ENCODE data around the gene C1RL. TPM values are rescaled to one million over a fixed set of nuclear protein-coding genes. Genes with fewer than 3 reads are reported as not detected.

Gene C1RL
- polyA plus RNA-seq, 1 experiment = 45.3 TPM

DNA sequence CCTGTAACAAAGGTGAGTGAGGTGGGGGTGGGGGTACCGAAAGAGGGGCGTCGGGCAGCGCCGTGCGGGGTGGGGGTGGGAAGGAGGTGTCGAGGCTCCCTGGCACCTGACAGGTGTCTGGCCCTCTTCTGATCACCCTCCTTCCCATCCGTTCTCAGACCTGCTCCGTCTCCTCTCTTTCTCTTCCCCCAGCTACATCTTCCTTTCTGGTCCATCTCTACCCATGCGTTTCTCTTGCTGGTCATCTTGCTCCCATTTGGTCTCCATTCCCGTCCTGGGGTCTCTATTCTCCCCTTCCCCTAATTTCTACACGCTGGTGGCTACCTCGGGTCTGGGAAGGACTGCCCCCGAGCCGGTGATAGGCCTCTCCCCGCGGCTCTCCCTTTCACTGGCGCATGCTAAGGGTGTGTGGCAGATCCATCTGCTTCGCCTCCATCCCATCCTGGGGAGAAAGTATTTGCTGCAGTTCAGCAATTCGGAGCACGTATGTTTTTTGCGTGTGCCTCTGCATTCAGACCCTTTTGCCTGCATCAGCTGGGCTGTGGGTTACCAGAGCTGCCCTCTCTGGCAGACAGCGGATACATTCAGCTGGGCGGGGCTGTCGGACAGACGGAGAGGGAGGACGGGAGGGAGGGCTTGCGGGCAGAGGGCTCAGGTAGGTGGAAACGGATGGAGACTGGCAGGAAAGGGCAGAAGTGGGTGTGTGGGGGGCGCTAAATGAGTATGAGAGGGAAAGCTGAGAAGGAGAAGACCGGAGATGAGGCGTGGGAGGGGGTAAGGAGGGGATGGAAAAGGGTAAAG lies 21.9 kb upstream of the C1RL start:
- POLR2A ChIA-PET = interaction anchor here (0.8 kb wide), 1 partner anchor 71 kb away, joined by 5 read pairs; no protein-coding TSS in a partner anchor
- no peaks in the 10 kb centered on the region for H3K27me3 ChIP-seq (ENCODE audit: control insufficient read depth, insufficient read depth, low read length)
- CTCF ChIA-PET = interaction anchor here (0.8 kb wide), 1 partner anchor 14 kb away, joined by 3 read pairs; no protein-coding TSS in a partner anchor
- H3K27ac ChIP-seq (ENCODE audit: low read depth, low read length) = no peak overlapping the region
- H3K9me3 ChIP-seq (ENCODE audit: control insufficient read depth, insufficient read depth, low read length) = no peaks in the 10 kb centered on the region; the same call in 1 of the 2 replicates
- H3K4me3 ChIP-seq (ENCODE audit: low read depth, low read length) = peak overlapping the region; percentile 90
- TF ChIP-seq, protein P1, sequence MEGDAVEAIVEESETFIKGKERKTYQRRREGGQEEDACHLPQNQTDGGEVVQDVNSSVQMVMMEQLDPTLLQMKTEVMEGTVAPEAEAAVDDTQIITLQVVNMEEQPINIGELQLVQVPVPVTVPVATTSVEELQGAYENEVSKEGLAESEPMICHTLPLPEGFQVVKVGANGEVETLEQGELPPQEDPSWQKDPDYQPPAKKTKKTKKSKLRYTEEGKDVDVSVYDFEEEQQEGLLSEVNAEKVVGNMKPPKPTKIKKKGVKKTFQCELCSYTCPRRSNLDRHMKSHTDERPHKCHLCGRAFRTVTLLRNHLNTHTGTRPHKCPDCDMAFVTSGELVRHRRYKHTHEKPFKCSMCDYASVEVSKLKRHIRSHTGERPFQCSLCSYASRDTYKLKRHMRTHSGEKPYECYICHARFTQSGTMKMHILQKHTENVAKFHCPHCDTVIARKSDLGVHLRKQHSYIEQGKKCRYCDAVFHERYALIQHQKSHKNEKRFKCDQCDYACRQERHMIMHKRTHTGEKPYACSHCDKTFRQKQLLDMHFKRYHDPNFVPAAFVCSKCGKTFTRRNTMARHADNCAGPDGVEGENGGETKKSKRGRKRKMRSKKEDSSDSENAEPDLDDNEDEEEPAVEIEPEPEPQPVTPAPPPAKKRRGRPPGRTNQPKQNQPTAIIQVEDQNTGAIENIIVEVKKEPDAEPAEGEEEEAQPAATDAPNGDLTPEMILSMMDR (IDR thresholded peaks at IDR 0.05; ENCODE audit: low read depth, low read length) = 0 out of 2 replicates have a peak, but pooled peaks have one; percentile 10
- DNase-seq (ENCODE audit: low read depth, low spot score) = no peak

DNA sequence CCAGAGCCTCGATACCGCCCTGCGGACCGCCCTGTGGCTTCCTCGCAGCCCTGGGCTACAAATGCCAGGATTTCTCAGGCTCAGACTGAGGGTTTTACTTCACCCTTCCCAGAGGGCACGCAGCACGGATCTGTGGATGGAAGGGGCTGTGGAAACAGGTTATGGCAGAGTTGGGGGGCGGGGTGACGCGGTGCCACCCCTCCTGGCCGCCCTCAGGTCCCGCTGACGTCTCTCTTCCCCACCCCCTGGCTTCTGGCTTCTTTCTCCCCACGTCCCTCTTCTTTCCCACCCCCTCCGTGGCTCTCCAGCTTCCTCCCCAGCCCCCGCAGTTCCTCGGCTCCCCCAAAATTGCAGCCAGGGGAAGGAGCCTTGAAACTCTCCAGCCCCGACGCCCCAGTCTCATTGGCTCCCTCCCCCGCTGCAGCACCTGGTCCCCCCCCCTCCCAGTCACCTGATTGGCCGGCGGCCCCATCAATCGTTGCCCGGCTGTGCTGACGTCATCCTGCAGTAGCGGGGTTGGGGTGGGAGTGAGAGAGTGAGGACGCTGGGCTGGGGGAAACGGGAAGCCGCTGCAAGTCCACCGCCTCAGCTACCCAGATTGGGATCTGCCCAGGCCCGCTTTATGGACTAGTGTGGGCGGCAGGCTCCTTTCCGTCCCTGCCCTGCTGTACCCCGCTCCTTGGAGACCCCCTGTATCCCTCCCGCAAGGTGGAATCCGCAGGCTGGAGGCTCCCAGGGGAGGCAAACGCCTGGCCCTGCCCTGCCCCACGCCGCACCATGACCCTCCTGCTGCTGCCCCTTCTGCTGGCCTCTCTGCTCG lies 21.1 kb upstream of the C1RL start, which contains the start of gene CLSTN3:
CLSTN3 (plus strand) TSS at position 500 of the 820 bp plus-strand sequence; CDS start at position 778, 278 bp downstream.
- POLR2A ChIA-PET = interaction anchor here (1.2 kb wide), 1 partner anchor 50 kb away, joined by 3 read pairs; no protein-coding TSS in a partner anchor
- no peaks in the 10 kb centered on the region; the same call in 1 of the 2 replicates for H3K9me3 ChIP-seq (ENCODE audit: control insufficient read depth, insufficient read depth, low read length)
- peak within 1 kb of the TSS; percentile 21 for H3K27ac ChIP-seq (ENCODE audit: low read depth, low read length)
- CTCF ChIA-PET = interaction anchor here (0.6 kb wide), 2 partner anchors 36 to 440 kb away, joined by 3 to 5 read pairs; no protein-coding TSS in a partner anchor
- TF ChIP-seq, protein P1 (IDR thresholded peaks at IDR 0.05; ENCODE audit: low read depth, low read length) = no peak
- no peaks in the 10 kb centered on the region for H3K27me3 ChIP-seq (ENCODE audit: control insufficient read depth, insufficient read depth, low read length)
- peak within 1 kb of the TSS; percentile 90 for H3K4me3 ChIP-seq (ENCODE audit: low read depth, low read length)
- no peak for DNase-seq (ENCODE audit: low read depth, low spot score)

DNA sequence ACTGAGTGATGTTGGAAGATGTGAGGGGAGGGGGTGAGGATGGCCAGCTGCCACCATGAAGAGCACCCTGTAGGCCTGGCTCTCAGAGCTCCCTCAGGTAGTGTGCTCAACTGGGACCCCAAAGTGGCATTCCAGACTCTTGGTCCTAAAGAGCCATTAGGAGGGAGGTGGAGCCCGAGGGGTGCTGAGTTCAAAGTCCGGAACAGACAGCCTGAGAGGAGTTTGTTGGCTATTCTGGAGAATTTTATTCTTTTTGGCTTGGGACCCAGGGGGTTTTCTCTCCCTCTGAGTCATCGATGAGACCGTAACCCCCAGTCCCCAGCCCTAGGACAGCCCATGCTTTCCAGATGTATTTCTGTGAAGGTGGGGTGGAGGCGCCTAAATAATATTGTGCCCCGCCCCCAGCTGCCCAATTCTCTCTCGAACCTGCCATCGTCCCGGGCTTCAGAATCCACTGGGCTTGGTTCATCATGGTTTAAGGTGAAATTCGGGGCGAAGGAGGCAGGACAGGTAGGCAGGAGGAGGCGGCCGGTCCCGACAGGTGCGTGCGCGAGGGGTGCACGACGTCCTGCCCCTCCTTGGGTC lies 20.4 kb upstream of the C1RL start:
- TF ChIP-seq, protein P1 (IDR thresholded peaks at IDR 0.05; ENCODE audit: low read depth, low read length) = no peak
- Histone ChIP-seq H3K4me3 (ENCODE audit: low read depth, low read length) (peak overlapping the region; percentile 90), H3K27ac (ENCODE audit: low read depth, low read length) (peak overlapping the region; percentile 21), H3K27me3 (ENCODE audit: control insufficient read depth, insufficient read depth, low read length) (no peaks in the 10 kb centered on the region), H3K9me3 (ENCODE audit: control insufficient read depth, insufficient read depth, low read length) (no peaks in the 10 kb centered on the region; the same call in 1 of the 2 replicates)
- DNase-seq (ENCODE audit: low read depth, low spot score) = no peak
- ChIA-PET POLR2A (interaction anchor here (1.2 kb wide), 1 partner anchor 50 kb away, joined by 3 read pairs; no protein-coding TSS in a partner anchor), CTCF (no interaction called here)

DNA sequence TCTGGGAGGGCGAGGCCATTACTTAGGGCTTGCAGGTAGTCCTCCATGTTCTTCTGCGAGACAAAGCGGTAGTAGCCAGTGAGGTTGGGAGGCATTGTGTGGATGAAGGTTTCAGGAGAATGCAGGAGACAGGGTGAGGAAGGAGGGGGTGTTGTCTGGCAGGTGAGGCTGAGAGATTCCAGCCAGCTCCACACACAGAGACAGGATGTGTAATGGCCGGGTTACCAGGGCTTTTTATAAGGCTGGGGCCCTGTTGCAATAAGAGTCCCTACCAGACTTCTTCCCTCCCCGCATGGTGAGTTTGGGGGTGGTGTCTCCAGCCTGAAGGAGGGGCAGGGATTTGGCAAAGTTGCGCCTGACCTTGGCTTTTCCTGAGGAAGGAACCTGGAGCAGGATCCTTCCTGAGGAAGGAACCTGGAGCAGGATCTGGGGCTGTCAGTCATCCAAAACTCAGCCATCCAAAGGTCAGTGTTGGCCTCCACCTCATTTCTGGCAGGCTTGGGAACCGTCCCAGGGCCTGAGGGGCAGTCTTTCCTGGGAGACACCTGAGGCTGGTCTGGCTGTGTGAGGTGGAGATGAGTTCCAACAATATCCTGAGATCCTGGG lies 19.8 kb upstream of the C1RL start, which contains the start of gene RBP5:
RBP5 (minus strand) TSS at position 209 of the 606 bp plus-strand sequence; CDS start at position 95, 114 bp downstream.
- no peaks in the 10 kb centered on the region; the same call in 1 of the 2 replicates for H3K9me3 ChIP-seq (ENCODE audit: control insufficient read depth, insufficient read depth, low read length)
- no peak for DNase-seq (ENCODE audit: low read depth, low spot score)
- H3K4me3 ChIP-seq (ENCODE audit: low read depth, low read length) = peak within 1 kb of the TSS; percentile 90
- TF ChIP-seq, protein P1 (IDR thresholded peaks at IDR 0.05; ENCODE audit: low read depth, low read length) = no peak
- POLR2A ChIA-PET = interaction anchor here (1.2 kb wide), 1 partner anchor 49 kb away, joined by 3 read pairs; no protein-coding TSS in a partner anchor
- peak within 1 kb of the TSS; percentile 21 for H3K27ac ChIP-seq (ENCODE audit: low read depth, low read length)
- H3K27me3 ChIP-seq (ENCODE audit: control insufficient read depth, insufficient read depth, low read length) = no peaks in the 10 kb centered on the region
- CTCF ChIA-PET = no interaction called here
